Omental fat pad (tissue), 4 donors: ENCODE results near the gene DUSP2. TPM values are rescaled to one million over a fixed set of nuclear protein-coding genes. Genes with fewer than 3 reads are reported as not detected.

Experiments used
- ATAC-seq: fragments of 150-250 bp; one replicate; pipeline ENCODE4 v1.9.1; 2016; ENCODE audit warnings: mild to moderate bottlenecking, moderate library complexity; ENCODE audit not compliant: low FRiP score
- DNase-seq: peaks from one replicate; pipeline ENCODE4 v3.0.0-alpha.2; 2019; ENCODE audit warnings: low spot score
- CTCF ChIP-seq, 3 donors: fragments of 450-650 bp; IDR thresholded peaks; one replicate each; pipeline ENCODE4 v1.5.1; 2016 to 2017; ENCODE audit warnings: antibody characterized with exemption in 3 of 3, mild to moderate bottlenecking in 3 of 3, moderate library complexity in 2 of 3
- total RNA-seq, 4 donors: library from RNA; depleted of rRNA; stranded (reverse); fragments of >200 nt; gene quantifications; one replicate each; pipeline ENCODE4 v1.1.0, GENCODE V29; 2016

The DUSP2 gene
- total RNA-seq, 4 donors from 2014 or later: 8.5 to 199 (median 18.8) TPM

DNA sequence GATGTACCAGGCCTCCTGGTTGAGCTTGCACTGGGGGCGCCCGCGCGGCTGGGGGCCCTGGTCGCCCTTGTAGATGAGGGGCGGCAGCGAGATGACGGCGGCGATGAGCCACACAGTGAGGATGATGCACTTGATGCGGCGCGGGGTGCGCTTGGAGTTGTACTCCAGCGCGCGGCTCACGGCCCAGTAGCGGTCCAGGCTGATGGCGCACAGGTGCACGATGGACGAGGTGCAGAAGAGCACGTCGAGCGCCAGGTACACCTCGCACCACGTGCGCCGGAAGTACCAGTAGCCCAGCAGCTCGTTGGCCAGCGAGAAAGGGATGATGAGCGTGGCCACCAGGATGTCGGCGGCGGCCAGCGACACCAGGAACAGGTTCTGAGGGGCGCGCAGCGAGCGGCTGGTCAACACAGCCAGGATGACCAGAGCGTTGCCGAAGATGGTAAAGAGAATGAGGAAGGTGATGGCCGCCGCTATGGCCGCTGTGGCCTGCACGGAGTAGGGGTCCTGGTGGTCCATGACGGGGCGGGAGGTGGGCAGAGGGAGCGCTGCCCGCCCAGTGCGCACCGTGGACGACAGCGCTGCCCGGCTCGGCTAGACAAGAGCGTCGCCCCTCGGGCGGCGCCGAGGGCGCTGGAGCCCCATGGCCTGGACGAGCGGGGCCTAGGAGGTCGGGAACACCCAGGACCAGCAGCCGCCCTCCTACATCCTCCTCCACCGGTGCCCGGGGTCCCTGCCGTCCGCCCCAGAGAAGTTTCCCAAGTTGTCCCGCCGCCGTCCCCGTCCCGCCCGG is 29.4 kb downstream of the DUSP2 start:
- ATAC-seq: no peak
- no peak for TF ChIP-seq CTCF (IDR thresholded peaks at IDR 0.05)

GRCh38 chr2:96114903-96115581 is 30.2 kb downstream of the DUSP2 start:
- DNase-seq: no peak
- no peak for TF ChIP-seq CTCF (IDR thresholded peaks at IDR 0.05)

More for the DNA sequence above, 29.4 kb downstream of the DUSP2 start:
- no peak for DNase-seq

GRCh38 chr2:96114546-96114902 is 30.7 kb downstream of the DUSP2 start:
- DNase-seq (no peak), ATAC-seq (no peak)
- no peak for TF ChIP-seq CTCF (IDR thresholded peaks at IDR 0.05)

More at GRCh38 chr2:96114903-96115581, 30.2 kb downstream of the DUSP2 start:
- ATAC-seq: no peak

DNA sequence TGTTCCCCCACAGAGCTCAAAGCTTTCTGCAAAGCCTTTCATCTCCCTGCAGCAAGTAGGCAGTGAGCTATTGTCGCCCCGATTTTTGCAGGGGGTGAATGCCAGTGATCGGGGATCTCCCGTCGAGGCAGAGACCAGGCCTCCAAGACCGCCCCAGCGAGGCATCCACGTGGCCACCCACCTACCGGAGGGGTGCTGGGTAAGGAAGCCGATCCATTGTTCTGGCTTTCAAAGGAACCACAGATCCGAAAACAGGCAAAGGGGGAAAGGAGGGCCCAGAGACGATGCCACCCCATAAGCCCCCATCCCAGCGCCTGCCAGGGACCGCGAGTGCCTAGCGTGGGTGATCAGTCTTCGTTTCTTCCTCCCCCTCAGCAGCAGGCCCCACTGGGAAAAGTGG is 31.3 kb downstream of the DUSP2 start:
- no peak for ATAC-seq
- TF ChIP-seq CTCF (IDR thresholded peaks at IDR 0.05): no peak
- no peak for DNase-seq

GRCh38 chr2:96113367-96113677 is 31.9 kb downstream of the DUSP2 start:
- TF ChIP-seq CTCF (IDR thresholded peaks at IDR 0.05): no peak
- DNase-seq (no peak), ATAC-seq (no peak)

GRCh38 chr2:96112501-96113366 is 32.5 kb downstream of the DUSP2 start:
- DNase-seq: no peak

More at GRCh38 chr2:96112501-96113366, 32.5 kb downstream of the DUSP2 start:
- TF ChIP-seq CTCF (IDR thresholded peaks at IDR 0.05): no peak
- ATAC-seq: no peak
